Smooth muscle cell of the brain vasculature (primary cell): ENCODE data around the gene TNFSF18.

Source experiments
- DNase-seq: peaks from one replicate; pipeline ENCODE4 v3.0.0-alpha.2; 2012; ENCODE audit warnings: low read depth, low spot score

TNFSF18 gene

GRCh38 chr1:173039626-173040025 lies 11.1 kb downstream of the TNFSF18 start:
- no peak for DNase-seq

DNA sequence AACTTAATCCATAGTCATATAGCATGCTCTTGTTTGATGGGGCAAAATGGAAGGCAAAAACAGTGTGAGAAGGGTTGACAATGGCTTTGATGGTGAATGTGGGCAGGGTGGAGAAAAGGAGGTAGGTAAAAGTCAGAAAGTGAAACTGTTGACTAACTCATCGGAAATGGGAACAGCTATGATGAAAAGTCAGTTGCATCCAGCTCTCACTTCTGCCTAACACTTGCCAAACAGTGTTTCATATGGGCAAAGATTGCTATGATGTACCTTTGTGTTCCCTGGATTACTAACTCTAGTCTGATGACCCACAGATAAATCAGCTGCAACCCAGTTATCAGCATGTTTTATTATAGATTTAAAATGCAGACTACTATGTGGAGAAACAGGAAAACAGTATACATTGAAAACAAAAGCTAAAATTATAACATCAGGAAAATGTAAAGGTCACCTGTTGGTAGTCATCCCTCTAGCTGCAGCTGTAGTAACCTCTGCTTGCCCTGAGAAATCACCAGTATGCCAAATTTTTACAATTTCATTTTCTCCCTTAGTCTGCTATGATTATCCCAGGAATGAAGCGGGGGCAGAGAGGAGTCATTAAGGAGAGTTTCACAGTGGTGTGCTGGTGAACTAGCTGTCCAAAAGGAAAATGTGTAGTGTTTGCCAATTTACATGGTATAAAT lies 11.7 kb downstream of the TNFSF18 start:
- no peak for DNase-seq

GRCh38 chr1:173024543-173024942 lies 26.2 kb downstream of the TNFSF18 start:
- DNase-seq = no peak

DNA sequence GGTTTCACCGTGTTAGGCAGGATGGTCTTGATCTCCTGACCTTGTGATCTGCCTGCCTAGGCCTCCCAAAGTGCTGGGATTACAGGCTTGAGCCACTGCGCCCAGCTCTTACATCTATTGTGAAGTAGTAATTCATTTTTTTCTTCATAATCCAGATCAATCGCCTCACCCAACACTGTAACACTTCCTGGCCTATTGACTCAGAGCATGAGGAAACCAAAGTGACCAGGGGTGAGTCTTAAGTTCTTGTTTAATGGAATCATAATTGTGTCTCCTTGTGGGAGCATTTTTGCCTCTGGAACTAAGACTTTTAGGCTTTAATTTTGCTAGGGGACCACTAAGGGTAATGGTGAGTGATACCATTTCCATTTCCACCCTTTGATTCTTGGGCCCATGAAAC lies 27.4 kb downstream of the TNFSF18 start:
- DNase-seq = no peak

GRCh38 chr1:173020138-173020750 lies 30.5 kb downstream of the TNFSF18 start:
- no peak for DNase-seq

- DNase-seq = no peak
These were observed 32.9 kb downstream of the TNFSF18 start for GRCh38 chr1:173017792-173018191.

- no peak for DNase-seq
These were observed 34.3 kb downstream of the TNFSF18 start for GRCh38 chr1:173016419-173016818.

GRCh38 chr1:173015629-173016028 lies 35.1 kb downstream of the TNFSF18 start:
- DNase-seq = no peak

GRCh38 chr1:173014160-173014559 lies 36.6 kb downstream of the TNFSF18 start:
- no peak for DNase-seq

GRCh38 chr1:173012126-173012525 lies 38.6 kb downstream of the TNFSF18 start:
- DNase-seq = no peak

- DNase-seq = no peak
These were observed 41.1 kb downstream of the TNFSF18 start for GRCh38 chr1:173009597-173009996.

DNA sequence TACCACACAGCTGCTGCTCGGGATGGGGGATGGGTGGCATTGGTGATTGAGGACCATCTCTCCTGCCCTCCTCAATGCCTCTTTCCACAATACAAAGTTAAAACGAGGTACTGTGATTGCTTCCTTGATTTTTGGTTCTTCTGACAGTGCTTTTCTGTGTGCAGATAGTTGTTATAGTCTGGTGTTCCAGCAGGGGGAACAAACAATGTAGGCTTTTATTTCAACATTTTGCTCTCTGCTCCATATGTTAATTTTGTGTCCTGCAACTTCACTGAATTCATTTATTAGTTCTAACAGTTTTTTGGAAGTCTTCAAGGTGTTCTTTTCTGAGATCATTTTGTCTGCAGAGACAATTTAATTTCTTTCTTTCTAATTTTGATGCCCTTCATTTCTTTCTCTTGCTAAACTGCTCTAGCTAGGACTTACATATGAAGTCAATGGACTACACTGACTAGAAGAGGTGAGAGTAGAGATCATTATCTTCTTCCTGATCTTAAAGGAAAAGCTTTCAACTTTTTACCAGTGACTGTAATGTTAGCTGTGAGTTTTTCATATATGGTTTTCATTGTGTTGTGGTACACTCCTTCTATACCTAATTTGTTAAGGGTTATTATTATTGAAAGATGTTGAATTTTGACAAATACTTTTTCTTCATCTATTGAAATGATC lies 45.4 kb downstream of the TNFSF18 start:
- DNase-seq = no peak

GRCh38 chr1:173002891-173003838 lies 47.6 kb downstream of the TNFSF18 start:
- no peak for DNase-seq

DNA sequence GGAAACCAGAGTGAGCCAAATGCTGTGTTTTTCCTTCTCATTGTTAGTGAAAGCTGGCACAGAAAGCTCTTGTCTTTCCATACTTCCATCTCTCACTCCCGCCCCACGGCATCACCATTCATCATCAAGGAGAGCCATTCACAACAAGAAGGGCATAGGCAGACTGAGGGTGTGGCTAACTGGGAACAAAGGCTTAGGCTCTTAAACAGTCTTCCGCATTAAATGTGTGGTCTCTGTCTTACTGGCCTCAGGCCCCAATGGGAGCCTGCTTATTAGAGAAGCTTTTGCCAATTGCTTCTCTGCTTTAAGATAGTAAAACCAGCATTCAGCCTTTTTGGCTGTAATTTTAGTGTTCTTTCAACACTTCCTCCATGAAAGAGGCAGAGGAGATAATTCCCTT lies 51.4 kb downstream of the TNFSF18 start:
- DNase-seq = no peak

GRCh38 chr1:172997941-172998361 lies 52.8 kb downstream of the TNFSF18 start:
- DNase-seq = no peak

DNA sequence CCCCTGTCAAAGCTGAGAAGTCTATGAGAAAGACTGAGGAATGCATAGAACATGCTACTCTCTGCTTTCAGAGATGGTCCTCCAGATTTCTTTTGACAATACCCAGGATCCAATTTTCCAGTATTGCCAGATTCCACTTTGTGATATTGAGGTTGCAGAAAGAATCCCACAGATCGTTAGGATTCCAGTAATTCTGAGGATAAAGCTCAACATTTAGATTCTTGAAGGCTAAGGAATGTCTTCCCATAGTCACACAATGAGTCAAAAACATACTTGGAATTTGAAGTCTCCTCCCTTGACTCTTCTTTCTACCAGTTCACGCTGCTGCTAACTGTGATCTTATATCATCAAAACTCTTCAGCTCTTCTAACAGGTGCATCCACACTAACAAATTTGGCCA lies 57.1 kb downstream of the TNFSF18 start:
- no peak for DNase-seq

GRCh38 chr1:172991674-172992400 lies 58.9 kb downstream of the TNFSF18 start:
- no peak for DNase-seq

- DNase-seq = no peak
These were observed 60.0 kb downstream of the TNFSF18 start for GRCh38 chr1:172990598-172991215.
